OCI-LY1 (cell line): ENCODE data around the gene CCT6B.

Source experiments
- CTCF ChIP-seq: fragments of 200-600 bp; sonication (generic), shearing (Covaris generic); IDR thresholded peaks from 2 replicates; pipeline ENCODE4 v1.5.1; 2017; ENCODE audit warnings: mild to moderate bottlenecking, antibody characterized with exemption, low read length, moderate library complexity, mixed read lengths
- EZH2 ChIP-seq: fragments of 200-600 bp; sonication (generic), shearing (Covaris generic); IDR thresholded peaks from 2 replicates; pipeline ENCODE4 v1.8.0; 2017; ENCODE audit warnings: borderline replicate concordance, mixed run types, mild to moderate bottlenecking, antibody characterized with exemption, low read length, moderate library complexity, mixed read lengths

- TF ChIP-seq CTCF, result no peak
- TF ChIP-seq EZH2, result no peak
Measured at GRCh38 chr17:34894964-34895363, 66.3 kb downstream of the CCT6B start.
